NCI-H2029 treated with DMSO at 0.1 percent for 48 hours (cell line): ENCODE data around the gene FIGN.

ENCODE experiments used
- DNase-seq: peaks from one replicate; lab custom pipeline; 2025; lab: John Stamatoyannopoulos, UW

The FIGN gene

GRCh38 chr2:163613266-163613731 is 122.5 kb downstream of the FIGN start:
- no peak for DNase-seq

GRCh38 chr2:163612332-163612731 is 123.5 kb downstream of the FIGN start:
- DNase-seq = no peak

- no peak for DNase-seq
Observed at GRCh38 chr2:163611557-163611906, 124.3 kb downstream of the FIGN start.

GRCh38 chr2:163610817-163611556 is 124.8 kb downstream of the FIGN start:
- DNase-seq = no peak

GRCh38 chr2:163607630-163608029 is 128.2 kb downstream of the FIGN start:
- DNase-seq = no peak

GRCh38 chr2:163606878-163607277 is 128.9 kb downstream of the FIGN start:
- DNase-seq = no peak

GRCh38 chr2:163605779-163606178 is 130.0 kb downstream of the FIGN start:
- no peak for DNase-seq

GRCh38 chr2:163604941-163605555 is 130.8 kb downstream of the FIGN start:
- no peak for DNase-seq

GRCh38 chr2:163602196-163602595 is 133.6 kb downstream of the FIGN start:
- no peak for DNase-seq

GRCh38 chr2:163601377-163601776 is 134.4 kb downstream of the FIGN start:
- no peak for DNase-seq

GRCh38 chr2:163600801-163601200 is 135.0 kb downstream of the FIGN start:
- no peak for DNase-seq

- DNase-seq = no peak
Observed at GRCh38 chr2:163595028-163595427, 140.8 kb downstream of the FIGN start.

- DNase-seq = no peak
Observed at GRCh38 chr2:163594497-163594896, 141.3 kb downstream of the FIGN start.

GRCh38 chr2:163593982-163594381 is 141.8 kb downstream of the FIGN start:
- DNase-seq = no peak

GRCh38 chr2:163592954-163593622 is 142.7 kb downstream of the FIGN start:
- DNase-seq = no peak

GRCh38 chr2:163591461-163591860 is 144.3 kb downstream of the FIGN start:
- no peak for DNase-seq

GRCh38 chr2:163580757-163581156 is 155.1 kb downstream of the FIGN start:
- no peak for DNase-seq

GRCh38 chr2:163574309-163574708 is 161.5 kb downstream of the FIGN start:
- no peak for DNase-seq

- no peak for DNase-seq
Observed at GRCh38 chr2:163573652-163574051, 162.2 kb downstream of the FIGN start.

- no peak for DNase-seq
Observed at GRCh38 chr2:163572850-163573249, 163.0 kb downstream of the FIGN start.

GRCh38 chr2:163571423-163572102 is 164.2 kb downstream of the FIGN start:
- no peak for DNase-seq

- no peak for DNase-seq
Observed at GRCh38 chr2:163570391-163570790, 165.4 kb downstream of the FIGN start.

- no peak for DNase-seq
Observed at GRCh38 chr2:163565192-163565591, 170.6 kb downstream of the FIGN start.
